Gastrocnemius medialis (tissue), 4 donors: ENCODE data around the gene CD101. TPM values are rescaled to one million over a fixed set of nuclear protein-coding genes. Genes with fewer than 3 reads are reported as not detected.

Source experiments
- ATAC-seq, 2 donors: fragments of 150-250 bp; one replicate each; pipeline ENCODE4 v1.9.1; 2016
- DNase-seq, 2 donors: peaks; one replicate each; pipeline ENCODE4 v3.0.0-alpha.2; 2019
- H3K27ac ChIP-seq, 4 donors: fragments of 200-600 bp; sonication (generic); 1 replicate in 1 of 4; 2 replicates in 3 of 4; pipeline ENCODE4 v1.5.1; 2016 to 2018; ENCODE audit warnings: mild to moderate bottlenecking in 2 of 4, moderate library complexity in 1 of 4
- H3K27me3 ChIP-seq, 3 donors: fragments of 200-600 bp; sonication (generic) in 2 of 3; 1 replicate in 1 of 3; 2 replicates in 2 of 3; pipeline versions ENCODE4 v1.5.1 to v1.6.0; 2016 to 2019; ENCODE audit warnings: mild to moderate bottlenecking in 1 of 3, moderate library complexity in 1 of 3
- H3K36me3 ChIP-seq, 2 donors: fragments of 200-600 bp; sonication (generic) in 1 of 2; one replicate each; pipeline ENCODE4 v1.5.1; 2017 to 2018
- H3K4me1 ChIP-seq, 2 donors: fragments of 200-600 bp; sonication (generic) in 1 of 2; one replicate each; pipeline ENCODE4 v1.5.1; 2016 to 2017; ENCODE audit warnings: mild to moderate bottlenecking in 2 of 2
- H3K4me3 ChIP-seq, 4 donors: fragments of 200-600 bp; sonication (generic) in 3 of 4; 1 replicate in 1 of 4; 2 replicates in 3 of 4; pipeline ENCODE4 v1.5.1; 2016 to 2019; ENCODE audit warnings: mild to moderate bottlenecking in 2 of 4
- H3K9me3 ChIP-seq, 3 donors: fragments of 200-600 bp; sonication (generic) in 2 of 3; 1 replicate in 1 of 3; 2 replicates in 2 of 3; pipeline ENCODE4 v1.5.1; 2016 to 2019
- POLR2A ChIP-seq, 2 donors: fragments of 450-650 bp; IDR thresholded peaks; one replicate each; pipeline ENCODE4 v1.6.1; 2017; ENCODE audit warnings: antibody characterized with exemption in 2 of 2, mild to moderate bottlenecking in 2 of 2, moderate library complexity in 2 of 2
- in situ Hi-C, 4 donors: fragments of 200-750 bp; cut with MboI; loops; one replicate each; pipeline versions ENCODE4 v1.15.0 to v1.8.0; 2017; ENCODE audit warnings: low sequenced_read_pairs in 4 of 4
- intact Hi-C: fragments of 100-400 bp; cut with DNase I; formaldehyde crosslinking; loops from one replicate; pipeline ENCODE4 v1.15.1; 2023; ENCODE audit warnings: low total_unique reads
- total RNA-seq, 4 donors: library from RNA; depleted of rRNA; stranded (reverse); fragments of >200 nt; gene quantifications; one replicate each; pipeline versions ENCODE4 v1.1.0 to v1.2.3, GENCODE V29; 2016
- TF ChIP-seq, protein P1 (sequence below), 5 experiments: fragments of 450-650 bp in 3 of 5; fragments of 200-600 bp in 2 of 5; sonication (generic) in 2 of 5; IDR thresholded peaks in 4 of 5; conservative IDR thresholded peaks in 1 of 5; 1 replicate in 4 of 5; 2 replicates in 1 of 5; pipeline ENCODE4 v1.5.1; 2016 to 2019; ENCODE audit warnings: antibody characterized with exemption in 5 of 5, mild to moderate bottlenecking in 3 of 5, moderate library complexity in 3 of 5

Gene CD101
- total RNA-seq, 4 donors from 2014 or later: 0.10 TPM; not detected in 3

DNA sequence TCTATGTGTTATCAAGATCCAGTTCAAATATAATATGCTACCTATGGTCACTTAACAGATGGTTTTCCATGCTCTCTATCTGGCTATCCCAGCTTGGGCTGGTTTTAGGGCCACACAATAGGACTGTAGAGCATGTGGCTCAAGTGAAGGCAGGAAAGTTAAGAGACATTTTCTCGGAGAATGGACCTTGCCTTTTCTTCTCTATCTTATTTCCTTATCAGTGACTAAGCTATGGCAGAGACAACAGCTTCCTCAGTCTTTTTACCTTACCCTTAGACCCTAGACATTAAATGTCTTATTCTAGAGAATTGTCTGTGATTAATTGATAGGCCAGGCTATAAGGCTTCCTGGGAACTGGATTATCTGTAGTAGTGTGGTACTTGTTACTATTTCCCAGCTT is 28.1 kb downstream of the CD101 start:
- no peak for DNase-seq
- no peak overlapping the region for H3K4me3 ChIP-seq
- in situ Hi-C loops: loop anchor here in 1 of 4 donors (25.0 kb wide), 1 partner anchor 442 kb away; no protein-coding TSS in a partner anchor
- TF ChIP-seq, protein P1, sequence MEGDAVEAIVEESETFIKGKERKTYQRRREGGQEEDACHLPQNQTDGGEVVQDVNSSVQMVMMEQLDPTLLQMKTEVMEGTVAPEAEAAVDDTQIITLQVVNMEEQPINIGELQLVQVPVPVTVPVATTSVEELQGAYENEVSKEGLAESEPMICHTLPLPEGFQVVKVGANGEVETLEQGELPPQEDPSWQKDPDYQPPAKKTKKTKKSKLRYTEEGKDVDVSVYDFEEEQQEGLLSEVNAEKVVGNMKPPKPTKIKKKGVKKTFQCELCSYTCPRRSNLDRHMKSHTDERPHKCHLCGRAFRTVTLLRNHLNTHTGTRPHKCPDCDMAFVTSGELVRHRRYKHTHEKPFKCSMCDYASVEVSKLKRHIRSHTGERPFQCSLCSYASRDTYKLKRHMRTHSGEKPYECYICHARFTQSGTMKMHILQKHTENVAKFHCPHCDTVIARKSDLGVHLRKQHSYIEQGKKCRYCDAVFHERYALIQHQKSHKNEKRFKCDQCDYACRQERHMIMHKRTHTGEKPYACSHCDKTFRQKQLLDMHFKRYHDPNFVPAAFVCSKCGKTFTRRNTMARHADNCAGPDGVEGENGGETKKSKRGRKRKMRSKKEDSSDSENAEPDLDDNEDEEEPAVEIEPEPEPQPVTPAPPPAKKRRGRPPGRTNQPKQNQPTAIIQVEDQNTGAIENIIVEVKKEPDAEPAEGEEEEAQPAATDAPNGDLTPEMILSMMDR (IDR thresholded peaks at IDR 0.05 in 4 of 5, conservative IDR thresholded peaks at IDR 0.05 in 1 of 5): no peak
- no peak for TF ChIP-seq POLR2A (IDR thresholded peaks at IDR 0.05)
- H3K27me3 ChIP-seq: no peaks in the 10 kb centered on the region
- intact Hi-C loops: no loop called here
- no peak for ATAC-seq
- H3K4me1 ChIP-seq: peaks cover 0 to 4% of the 10 kb centered on the region in 2 donors
- no peaks in the 10 kb centered on the region for H3K36me3 ChIP-seq
- H3K9me3 ChIP-seq: no peaks in the 10 kb centered on the region
- no peak overlapping the region for H3K27ac ChIP-seq

DNA sequence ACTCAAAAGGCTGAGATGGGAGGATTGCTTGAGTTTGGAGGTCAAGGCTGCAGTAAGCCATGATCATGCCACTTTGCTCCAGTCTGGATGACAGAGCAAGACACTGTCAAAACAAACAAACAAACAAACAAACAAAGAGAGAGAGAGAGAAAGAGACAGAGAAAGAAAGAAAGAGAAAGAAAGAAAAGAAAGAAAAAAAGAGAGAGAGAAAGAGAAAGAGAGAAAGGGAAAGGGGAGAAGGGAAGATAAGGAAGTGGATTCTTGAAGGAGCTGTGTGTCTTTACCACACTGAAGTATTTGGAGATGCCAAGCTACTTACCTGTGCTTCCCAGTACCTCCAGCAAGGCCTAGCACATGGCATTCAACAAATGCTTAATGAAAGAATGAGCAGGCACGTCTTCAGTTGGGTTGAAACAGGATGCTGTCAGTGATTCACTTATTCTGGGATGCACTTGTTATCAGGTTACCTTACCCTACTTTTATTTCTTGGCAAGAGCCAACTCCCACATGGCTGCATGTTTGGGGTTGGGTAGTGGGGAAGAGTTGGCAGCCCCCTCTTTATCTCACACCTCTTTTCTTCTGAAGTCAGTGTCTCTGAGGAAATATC is 28.8 kb downstream of the CD101 start:
- no peaks in the 10 kb centered on the region for H3K36me3 ChIP-seq
- no peaks in the 10 kb centered on the region for H3K9me3 ChIP-seq
- no peaks in the 10 kb centered on the region for H3K27me3 ChIP-seq
- intact Hi-C loops: no loop called here
- peaks cover 0 to 4% of the 10 kb centered on the region in 2 donors for H3K4me1 ChIP-seq
- TF ChIP-seq, protein P1 (IDR thresholded peaks at IDR 0.05 in 4 of 5, conservative IDR thresholded peaks at IDR 0.05 in 1 of 5): no peak
- DNase-seq: no peak
- no peak overlapping the region for H3K27ac ChIP-seq
- no peak overlapping the region for H3K4me3 ChIP-seq
- in situ Hi-C loops: loop anchor here in 1 of 4 donors (25.0 kb wide), 1 partner anchor 443 kb away; no protein-coding TSS in a partner anchor
- no peak for ATAC-seq

DNA sequence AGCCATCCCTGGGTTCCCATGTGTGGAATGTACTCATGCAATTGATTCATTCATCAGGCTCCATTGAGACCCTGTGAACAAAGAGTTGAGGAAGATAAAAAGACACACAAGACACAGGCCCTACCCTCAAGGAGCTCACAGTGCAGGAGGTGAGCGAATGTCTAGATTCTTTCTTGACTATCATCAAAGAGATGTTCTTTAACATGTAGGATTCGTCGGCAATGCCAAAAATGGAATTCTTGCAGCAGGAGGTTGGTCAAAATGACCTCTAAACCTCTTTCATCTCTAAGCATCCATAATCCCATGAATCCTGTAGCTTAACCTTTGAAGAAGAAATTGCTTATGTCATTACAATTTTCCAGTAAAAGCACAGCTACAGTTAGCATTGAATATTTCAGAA is 30.7 kb downstream of the CD101 start:
- ATAC-seq (no peak), DNase-seq (no peak)
- Histone ChIP-seq H3K9me3 (no peaks in the 10 kb centered on the region), H3K4me1 (no peaks in the 10 kb centered on the region), H3K4me3 (no peak overlapping the region), H3K27me3 (no peaks in the 10 kb centered on the region), H3K27ac (no peak overlapping the region), H3K36me3 (no peaks in the 10 kb centered on the region)
- intact Hi-C loops (no loop called here), in situ Hi-C loops (loop anchor here in 1 of 4 donors (25.0 kb wide), 1 partner anchor 445 kb away; no protein-coding TSS in a partner anchor)
- TF ChIP-seq, protein P1 (IDR thresholded peaks at IDR 0.05 in 4 of 5, conservative IDR thresholded peaks at IDR 0.05 in 1 of 5): no peak
- TF ChIP-seq POLR2A (IDR thresholded peaks at IDR 0.05): no peak

DNA sequence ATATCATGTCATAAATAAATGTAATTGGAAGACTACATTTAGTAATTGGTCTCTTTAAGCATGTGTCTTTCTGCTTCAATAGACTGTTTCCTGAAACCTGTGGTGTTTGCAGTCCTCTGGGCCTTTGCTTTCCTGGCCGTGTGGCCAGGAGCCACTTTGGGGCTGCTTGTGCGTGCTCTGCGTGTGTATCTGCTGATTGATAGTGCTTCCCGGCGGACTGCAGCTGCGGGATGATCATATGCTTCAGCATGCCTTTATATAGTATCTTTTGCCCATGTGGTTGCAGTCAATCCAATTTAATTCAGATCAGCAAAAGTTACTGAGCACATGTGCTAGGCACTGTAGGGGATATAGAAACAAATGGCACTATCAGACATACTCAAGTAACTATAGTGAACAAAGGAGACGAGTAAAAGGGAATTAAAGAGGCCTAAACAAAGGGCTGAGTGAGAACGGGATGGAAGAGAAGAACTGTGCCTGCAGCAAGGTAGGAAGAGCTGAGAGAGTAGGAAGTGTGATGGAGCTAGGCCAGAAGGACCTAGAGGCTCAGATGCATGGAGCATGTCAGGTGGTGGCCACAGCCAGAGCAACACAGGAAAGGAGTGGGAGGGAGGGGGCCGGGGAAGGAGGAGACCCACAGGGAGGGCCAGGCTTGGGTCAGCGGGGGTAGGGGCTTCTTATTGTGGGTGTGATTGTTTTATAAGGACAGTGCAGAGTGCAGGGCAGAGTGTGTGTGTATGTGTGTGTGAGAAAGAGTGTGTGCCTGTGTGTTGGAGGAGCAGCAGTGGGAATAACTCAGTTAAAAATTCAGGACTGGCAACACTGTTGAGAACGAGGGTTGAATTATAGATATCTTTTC is 31.4 kb downstream of the CD101 start:
- H3K4me3 ChIP-seq: no peak overlapping the region
- H3K36me3 ChIP-seq: no peaks in the 10 kb centered on the region
- DNase-seq (no peak), ATAC-seq (no peak)
- intact Hi-C loops: no loop called here
- no peaks in the 10 kb centered on the region for H3K27me3 ChIP-seq
- TF ChIP-seq POLR2A (IDR thresholded peaks at IDR 0.05): no peak
- TF ChIP-seq, protein P1 (IDR thresholded peaks at IDR 0.05 in 4 of 5, conservative IDR thresholded peaks at IDR 0.05 in 1 of 5): no peak
- no peak overlapping the region for H3K27ac ChIP-seq
- no peaks in the 10 kb centered on the region for H3K9me3 ChIP-seq
- no peaks in the 10 kb centered on the region for H3K4me1 ChIP-seq
- in situ Hi-C loops: loop anchor here in 1 of 4 donors (25.0 kb wide), 1 partner anchor 446 kb away; no protein-coding TSS in a partner anchor
